ENCODE data around the gene FAXDC2.
"Not testable (repeated sequence)": the region's sequence is repeated elsewhere in the genome, so short reads cannot be mapped to it uniquely, and the experiment has no call there.

FAXDC2 gene

GRCh38 chr5:154860765-154861164 is 10.4 kb upstream of the FAXDC2 start:
- no peak for DNase-seq

- peak; percentile 35 for DNase-seq
Observed at GRCh38 chr5:154860123-154860522, 9.7 kb upstream of the FAXDC2 start.

GRCh38 chr5:154858972-154859871 is 8.8 kb upstream of the FAXDC2 start:
- DNase-seq = peak; percentile 23

- peak; percentile 98 for DNase-seq
Observed at GRCh38 chr5:154858297-154858971, 8.0 kb upstream of the FAXDC2 start, which contains the start of gene CNOT8. CNOT8 (plus strand) TSS chr5:154858627; CDS start chr5:154863279, 4,652 bp downstream.

- peak; percentile 87 for DNase-seq
Observed at GRCh38 chr5:154857530-154858296, 7.3 kb upstream of the FAXDC2 start.

- DNase-seq = no peak
Observed at GRCh38 chr5:154851351-154851750, 948 bp upstream of the FAXDC2 start.

GRCh38 chr5:154849791-154850201 is 607 bp downstream of the FAXDC2 start:
- DNase-seq = no peak

GRCh38 chr5:154849264-154849785 is 1.1 kb downstream of the FAXDC2 start:
- no peak for DNase-seq

GRCh38 chr5:154844809-154845208 is 5.6 kb downstream of the FAXDC2 start:
- no peak for DNase-seq

- no peak for DNase-seq
Observed at GRCh38 chr5:154842689-154843530, 7.5 kb downstream of the FAXDC2 start.

GRCh38 chr5:154841273-154841661 is 9.1 kb downstream of the FAXDC2 start:
- no peak for DNase-seq

- DNase-seq = no peak
Observed at GRCh38 chr5:154840435-154841272, 9.7 kb downstream of the FAXDC2 start.

- DNase-seq = no peak
Observed at GRCh38 chr5:154837009-154837901, 13.1 kb downstream of the FAXDC2 start.

GRCh38 chr5:154836225-154836624 is 14.2 kb downstream of the FAXDC2 start:
- no peak for DNase-seq

GRCh38 chr5:154835701-154836052 is 14.7 kb downstream of the FAXDC2 start:
- DNase-seq = not testable (repeated sequence)

- no peak for DNase-seq
Observed at GRCh38 chr5:154834053-154834452, 16.4 kb downstream of the FAXDC2 start.

GRCh38 chr5:154832804-154833203 is 17.6 kb downstream of the FAXDC2 start:
- DNase-seq = not testable (repeated sequence)

- no peak for DNase-seq
Observed at GRCh38 chr5:154831451-154831850, 19.0 kb downstream of the FAXDC2 start.

- no peak for DNase-seq
Observed at GRCh38 chr5:154830596-154830995, 19.8 kb downstream of the FAXDC2 start.

GRCh38 chr5:154830219-154830595 is 20.2 kb downstream of the FAXDC2 start:
- DNase-seq = no peak

Data from activated CD4-positive, alpha-beta T cell treated with anti-CD3 and anti-CD28 coated beads, Interleukin-2, amount 50 U/mL, for 16 hours (primary cell).